GM18520 (cell line): ENCODE measurements around the gene ZNF536.

Experiments
- ATAC-seq: cut with Tn5 transposase; IDR thresholded peaks from one replicate; pipeline ENCODE4 v1.9.1; 2021; ENCODE audit not compliant: unreplicated experiment

The ZNF536 gene

GRCh38 chr19:30362156-30362754 is 9.9 kb upstream of the ZNF536 start:
- ATAC-seq, result no peak

GRCh38 chr19:30363073-30363472 is 9.1 kb upstream of the ZNF536 start:
- ATAC-seq, result no peak

- ATAC-seq, result no peak
Observed at GRCh38 chr19:30364866-30365800, 7.1 kb upstream of the ZNF536 start.

GRCh38 chr19:30366282-30366681 is 5.9 kb upstream of the ZNF536 start:
- ATAC-seq, result no peak

GRCh38 chr19:30367006-30367405 is 5.2 kb upstream of the ZNF536 start:
- ATAC-seq, result no peak

GRCh38 chr19:30367421-30367820 is 4.8 kb upstream of the ZNF536 start:
- ATAC-seq, result no peak

- ATAC-seq, result no peak
Observed at GRCh38 chr19:30369833-30370232, 2.4 kb upstream of the ZNF536 start.

GRCh38 chr19:30371161-30371836 is 885 bp upstream of the ZNF536 start:
- no peak for ATAC-seq

GRCh38 chr19:30373593-30373992 is 1.4 kb downstream of the ZNF536 start:
- ATAC-seq, result no peak

- ATAC-seq, result no peak
Observed at GRCh38 chr19:30374539-30374864, 2.3 kb downstream of the ZNF536 start.

GRCh38 chr19:30374865-30375552 is 2.8 kb downstream of the ZNF536 start:
- no peak for ATAC-seq

GRCh38 chr19:30375553-30376031 is 3.4 kb downstream of the ZNF536 start:
- no peak for ATAC-seq

- no peak for ATAC-seq
Observed at GRCh38 chr19:30376272-30376671, 4.1 kb downstream of the ZNF536 start.

- no peak for ATAC-seq
Observed at GRCh38 chr19:30376826-30377425, 4.7 kb downstream of the ZNF536 start.

GRCh38 chr19:30378701-30379100 is 6.5 kb downstream of the ZNF536 start:
- no peak for ATAC-seq

GRCh38 chr19:30379841-30380610 is 7.8 kb downstream of the ZNF536 start:
- no peak for ATAC-seq

GRCh38 chr19:30381366-30381765 is 9.2 kb downstream of the ZNF536 start:
- ATAC-seq, result no peak

GRCh38 chr19:30385174-30385573 is 13.0 kb downstream of the ZNF536 start:
- no peak for ATAC-seq

- ATAC-seq, result no peak
Observed at GRCh38 chr19:30385666-30386065, 13.5 kb downstream of the ZNF536 start.

GRCh38 chr19:30386551-30387143 is 14.5 kb downstream of the ZNF536 start:
- no peak for ATAC-seq
